Fibroblast of skin of back (primary cell): ENCODE data around the gene SESTD1. TPM values are rescaled to one million over a fixed set of nuclear protein-coding genes. Genes with fewer than 3 reads are reported as not detected.

Experiments
- DNase-seq: peaks from one replicate; pipeline ENCODE4 v3.0.0-alpha.2; 2013
- polyA plus RNA-seq, 2 experiments: library from polyadenylated mRNA; unstranded; fragments of 120-200 nt; gene quantifications; one replicate each; pipeline ENCODE4 v1.2.1, GENCODE V29; 2013; ENCODE audit not compliant: insufficient read length in 2 of 2

SESTD1 gene, protein sequence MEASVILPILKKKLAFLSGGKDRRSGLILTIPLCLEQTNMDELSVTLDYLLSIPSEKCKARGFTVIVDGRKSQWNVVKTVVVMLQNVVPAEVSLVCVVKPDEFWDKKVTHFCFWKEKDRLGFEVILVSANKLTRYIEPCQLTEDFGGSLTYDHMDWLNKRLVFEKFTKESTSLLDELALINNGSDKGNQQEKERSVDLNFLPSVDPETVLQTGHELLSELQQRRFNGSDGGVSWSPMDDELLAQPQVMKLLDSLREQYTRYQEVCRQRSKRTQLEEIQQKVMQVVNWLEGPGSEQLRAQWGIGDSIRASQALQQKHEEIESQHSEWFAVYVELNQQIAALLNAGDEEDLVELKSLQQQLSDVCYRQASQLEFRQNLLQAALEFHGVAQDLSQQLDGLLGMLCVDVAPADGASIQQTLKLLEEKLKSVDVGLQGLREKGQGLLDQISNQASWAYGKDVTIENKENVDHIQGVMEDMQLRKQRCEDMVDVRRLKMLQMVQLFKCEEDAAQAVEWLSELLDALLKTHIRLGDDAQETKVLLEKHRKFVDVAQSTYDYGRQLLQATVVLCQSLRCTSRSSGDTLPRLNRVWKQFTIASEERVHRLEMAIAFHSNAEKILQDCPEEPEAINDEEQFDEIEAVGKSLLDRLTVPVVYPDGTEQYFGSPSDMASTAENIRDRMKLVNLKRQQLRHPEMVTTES
- 40.0 TPM for polyA plus RNA-seq (2013, experiment 1 of 2; ENCODE audit: insufficient read length)
- polyA plus RNA-seq (2013, experiment 2 of 2; ENCODE audit: insufficient read length), result 69.8 TPM

DNA sequence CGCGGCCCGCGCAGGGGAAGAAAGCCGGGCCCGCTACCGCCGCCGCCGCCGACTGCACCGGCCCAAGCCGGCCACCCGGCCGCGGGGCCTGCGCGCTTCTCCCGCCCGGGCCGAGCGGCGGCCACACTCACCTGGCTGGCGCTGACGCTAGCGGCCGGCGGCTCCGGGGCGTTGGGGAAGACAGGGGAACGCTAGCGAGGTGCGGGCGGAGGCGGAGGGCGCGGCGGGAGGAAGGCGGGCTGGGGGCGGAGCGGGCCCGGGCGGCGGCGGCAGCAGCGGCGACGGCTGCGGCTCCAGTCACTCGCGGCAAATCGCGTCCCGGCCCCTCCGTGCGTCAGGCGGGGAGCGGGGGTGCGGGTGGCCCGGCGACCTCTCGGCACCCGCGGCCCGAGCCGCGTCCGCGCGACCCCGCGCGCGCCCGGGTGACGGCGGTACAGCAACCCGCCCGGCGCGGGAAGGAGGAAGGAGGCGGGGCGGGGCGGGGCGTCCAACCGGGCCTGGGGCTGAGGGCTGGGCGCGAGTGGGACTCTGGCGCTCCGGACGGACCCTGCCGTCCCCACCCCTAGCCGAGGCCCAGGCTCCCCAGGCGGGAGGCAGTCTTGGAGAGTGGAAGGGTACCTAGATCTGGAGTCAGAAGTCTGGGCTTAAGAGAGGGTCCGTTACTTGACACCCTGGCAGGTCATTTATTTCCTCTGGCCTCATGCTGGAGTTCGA, at the start of gene SESTD1:
SESTD1 (minus strand) TSS at position 465 of the 714 bp plus-strand sequence. CDS start 72,991 bp downstream, outside the sequence.
- peak; percentile 53 for DNase-seq

DNA sequence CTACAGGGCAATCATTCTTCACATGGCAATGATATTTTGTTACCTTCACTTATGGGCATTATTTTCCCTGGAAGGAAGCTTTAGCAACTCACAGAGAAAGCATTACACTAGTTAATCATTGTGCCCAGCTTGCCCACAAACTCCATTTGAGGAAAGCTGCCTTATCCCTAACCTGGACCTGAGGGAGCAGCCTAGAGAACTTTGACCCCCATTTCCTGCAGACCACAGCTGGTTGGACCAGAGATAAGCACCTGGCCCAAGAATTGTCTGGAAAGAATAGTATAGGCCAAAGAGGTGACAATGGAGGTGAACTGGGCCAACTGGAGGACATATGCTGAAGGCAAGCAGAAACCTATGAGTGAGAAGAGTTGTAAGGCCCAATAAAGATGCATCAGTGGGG, 48.4 kb upstream of the SESTD1 start:
- no peak for DNase-seq

DNA sequence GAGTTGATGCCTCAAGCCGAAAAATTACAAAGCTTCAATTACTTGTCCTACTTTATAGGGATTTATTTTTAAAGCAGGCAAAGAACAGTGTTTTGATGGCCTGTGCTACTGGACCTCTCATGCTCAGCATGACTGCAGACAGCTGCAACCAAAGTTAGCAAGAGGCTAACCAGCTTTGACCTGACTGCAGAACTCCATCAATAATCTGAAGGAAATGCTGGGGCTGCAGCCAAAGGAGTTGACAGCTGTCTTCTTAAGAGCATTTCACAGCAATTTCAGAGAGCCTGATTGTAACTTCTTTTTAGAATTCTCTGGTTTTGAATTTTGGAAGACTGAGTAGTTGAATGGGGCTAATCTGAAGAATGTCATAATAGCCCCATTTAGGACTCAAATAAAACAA, 46.5 kb upstream of the SESTD1 start:
- DNase-seq, result no peak

DNA sequence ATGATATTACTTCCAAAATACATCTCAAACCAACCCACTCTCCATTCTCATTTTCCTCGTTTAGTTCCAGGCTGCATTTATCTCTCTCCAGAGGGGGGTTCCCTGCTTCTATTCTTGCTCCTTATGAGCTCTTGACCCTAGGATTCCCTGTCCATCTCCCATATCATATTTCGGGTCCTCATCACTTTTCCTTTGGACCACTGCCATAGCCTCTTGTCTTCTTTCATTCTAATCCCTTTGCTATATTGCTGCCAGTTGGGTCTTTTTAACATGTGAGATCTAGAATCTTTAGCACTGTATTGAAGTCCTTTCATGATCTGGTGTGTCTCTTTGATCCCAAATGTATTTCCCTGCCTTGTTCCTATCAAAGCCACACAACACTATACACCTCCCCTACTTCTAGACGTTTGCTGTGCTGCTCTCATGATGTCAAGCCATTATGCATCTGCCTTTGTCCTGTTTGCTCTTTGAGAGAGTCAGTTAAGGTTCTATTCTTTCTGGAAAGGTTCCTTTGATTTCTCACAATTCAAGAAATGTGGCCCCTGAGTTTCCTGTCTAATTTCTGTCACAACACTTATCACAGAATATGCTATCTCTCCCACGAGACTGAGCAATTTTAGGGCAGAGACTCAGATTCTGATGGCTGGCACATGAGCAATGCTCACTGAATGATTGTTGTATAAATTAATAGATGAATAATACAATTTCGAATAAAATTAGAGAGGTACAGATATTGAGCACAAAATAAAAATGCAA, 43.2 kb upstream of the SESTD1 start:
- no peak for DNase-seq

DNA sequence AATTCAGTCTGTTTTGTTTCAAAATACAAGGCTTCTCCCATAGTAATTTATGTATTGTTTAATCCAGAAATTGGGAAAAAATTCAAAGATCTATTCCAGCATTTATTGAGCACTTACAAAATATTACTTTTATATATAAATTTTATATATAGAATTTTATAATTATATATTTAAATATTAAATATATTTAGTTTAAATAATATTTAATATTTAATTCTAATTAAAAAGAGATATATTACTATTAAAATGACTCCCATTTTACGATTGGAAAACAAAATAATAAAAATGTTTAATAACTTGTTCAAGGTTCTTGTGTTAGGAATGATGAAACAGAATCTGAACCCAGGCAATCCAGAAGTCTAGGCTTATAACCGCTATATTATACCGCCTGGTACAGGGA, 40.5 kb upstream of the SESTD1 start:
- no peak for DNase-seq

DNA sequence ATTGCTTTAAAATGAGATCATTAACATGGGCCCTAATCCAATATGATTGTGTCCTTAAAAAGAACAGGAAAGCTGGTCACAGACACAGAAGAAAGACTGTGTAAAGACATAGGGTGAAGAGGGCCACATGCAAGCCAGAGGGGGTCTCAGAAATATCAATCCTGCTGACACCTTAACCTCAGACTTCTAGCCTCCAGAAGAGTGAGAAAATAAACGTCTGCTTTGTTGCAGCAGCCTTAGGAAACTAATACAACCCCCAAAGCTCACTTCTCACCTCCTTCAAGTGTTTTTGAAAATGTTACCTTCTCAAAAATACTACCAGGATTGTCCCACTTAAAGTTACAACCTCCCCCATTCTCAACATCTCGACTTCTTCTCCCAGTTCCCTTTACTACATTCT, 39.8 kb upstream of the SESTD1 start:
- DNase-seq, result no peak

DNA sequence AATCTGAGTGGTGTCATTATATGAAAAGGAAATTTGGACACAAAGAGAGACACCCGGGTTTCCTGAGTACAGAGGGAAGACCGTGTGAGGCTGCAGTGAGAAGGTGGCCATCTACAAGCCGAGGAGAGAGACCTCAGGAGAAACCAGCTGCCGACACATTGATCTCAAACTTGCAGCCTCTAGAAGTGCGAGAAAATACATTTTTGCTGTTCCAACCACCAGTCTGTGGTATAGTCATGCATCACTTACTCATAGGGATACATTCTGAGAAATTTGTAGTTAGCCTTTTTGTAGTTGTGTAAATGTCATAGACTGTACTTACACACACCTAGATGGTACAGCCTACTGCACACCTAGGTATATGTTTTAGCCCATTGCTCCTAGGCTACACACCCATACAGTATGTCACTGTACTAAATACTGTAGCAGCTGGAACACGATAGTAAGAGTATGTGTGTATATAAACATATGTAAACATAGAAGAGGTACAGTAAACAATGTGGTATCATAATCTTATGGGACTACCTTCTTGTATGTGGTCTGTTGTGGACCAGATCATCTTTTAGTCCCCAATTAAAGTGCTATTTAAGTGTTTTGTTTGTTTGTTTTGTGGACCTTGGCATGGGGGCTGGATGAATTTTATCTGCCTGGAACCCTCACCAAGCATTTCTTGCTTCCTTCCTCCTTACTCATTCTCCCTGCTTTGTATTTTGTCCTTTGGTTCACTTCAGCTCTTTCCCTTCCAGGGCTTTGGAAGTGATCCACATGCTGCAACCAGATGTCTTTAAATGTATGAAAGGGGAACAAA, 38.3 kb upstream of the SESTD1 start:
- DNase-seq, result no peak

DNA sequence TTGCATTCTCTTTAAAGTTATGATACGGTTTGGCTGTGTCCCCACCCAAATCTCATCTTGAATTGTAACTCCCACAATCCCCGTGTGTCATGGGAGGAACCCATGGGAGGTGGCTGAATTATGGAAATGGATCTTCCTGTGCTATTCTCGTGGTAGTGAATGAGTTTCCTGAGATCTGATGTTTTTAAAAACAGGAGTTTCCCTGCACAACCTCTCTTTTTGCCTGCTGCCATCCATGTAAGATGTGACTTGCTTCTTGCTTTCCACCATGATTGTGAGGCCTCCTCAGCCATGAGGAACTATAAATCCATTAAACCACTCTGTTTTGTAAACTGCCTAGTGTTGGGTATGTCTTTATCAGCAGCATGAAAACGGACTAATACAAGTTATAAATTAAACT, 37.5 kb upstream of the SESTD1 start:
- DNase-seq, result no peak

DNA sequence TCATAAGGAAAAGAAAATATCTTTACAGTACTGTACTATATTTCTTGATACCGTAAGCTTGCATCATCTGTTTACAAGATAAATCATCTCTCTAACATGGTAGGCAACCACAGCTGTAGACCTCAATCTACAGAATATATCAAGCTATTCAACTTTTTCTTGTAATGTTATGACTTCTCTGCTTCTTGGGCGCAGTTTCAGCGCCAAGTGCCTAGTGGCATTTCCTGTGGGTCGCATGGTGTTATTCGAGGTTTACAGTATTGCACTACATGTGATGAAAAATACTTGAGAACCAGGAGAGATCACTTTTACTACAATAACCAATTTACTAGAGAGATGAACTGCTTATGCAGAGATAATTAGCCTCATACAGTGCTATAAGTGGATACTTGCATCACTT, 34.0 kb upstream of the SESTD1 start:
- DNase-seq, result no peak

DNA sequence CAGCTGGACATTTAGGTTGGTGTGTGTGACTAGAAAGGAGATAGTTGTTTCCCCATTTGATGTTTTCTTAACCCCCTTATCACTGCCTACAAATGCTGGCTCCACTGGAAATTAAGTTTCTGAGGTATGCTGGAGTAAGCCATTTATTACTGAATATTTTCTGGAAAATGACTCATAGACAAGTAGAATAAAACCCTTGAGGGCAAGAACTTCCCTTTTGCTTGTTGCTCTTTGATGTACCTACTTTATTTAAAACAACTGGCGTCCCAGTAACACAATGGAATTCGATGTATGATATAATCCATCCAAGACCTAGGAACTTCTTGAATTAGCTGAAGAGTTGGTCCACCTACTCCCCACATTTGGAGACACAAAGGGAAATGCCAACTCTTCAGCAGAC, 33.3 kb upstream of the SESTD1 start:
- DNase-seq, result no peak

DNA sequence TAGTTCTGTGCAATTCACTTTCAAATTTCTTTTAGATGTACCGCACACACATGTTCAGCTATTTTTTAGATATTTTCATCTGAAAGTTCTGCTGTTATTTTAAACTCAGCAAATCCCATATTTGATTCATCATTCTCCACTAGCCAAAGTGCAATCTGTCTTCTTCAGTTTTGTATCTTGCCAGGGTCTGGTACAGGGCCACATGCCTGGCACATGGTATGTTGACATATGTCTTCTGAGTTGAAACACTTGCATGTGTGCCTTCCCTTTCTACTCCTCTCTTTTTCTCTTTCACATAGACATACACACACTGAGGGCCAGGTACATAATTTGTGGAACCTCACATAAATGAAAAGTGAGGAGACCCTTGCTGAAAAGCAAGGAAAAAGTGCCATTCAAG, 25.7 kb upstream of the SESTD1 start:
- DNase-seq, result no peak

DNA sequence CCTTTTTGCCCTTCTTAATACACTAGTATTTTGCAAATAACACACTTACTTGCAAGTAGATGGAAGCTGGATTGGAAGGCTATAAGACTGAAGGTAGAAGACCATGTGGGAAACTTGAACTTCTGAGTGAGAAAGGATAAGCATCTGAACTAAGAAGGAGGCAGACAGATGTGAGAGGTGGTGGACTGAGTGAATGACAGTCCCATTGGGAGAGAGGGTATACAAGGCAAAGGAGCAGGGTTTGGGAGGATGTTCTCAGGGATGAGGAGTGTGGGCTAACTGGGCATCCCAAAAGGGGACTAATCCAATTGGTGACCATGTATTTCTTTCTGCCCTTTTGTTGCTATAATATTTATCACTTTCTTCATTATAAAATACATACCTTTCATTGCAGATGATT, 20.4 kb upstream of the SESTD1 start:
- no peak for DNase-seq

DNA sequence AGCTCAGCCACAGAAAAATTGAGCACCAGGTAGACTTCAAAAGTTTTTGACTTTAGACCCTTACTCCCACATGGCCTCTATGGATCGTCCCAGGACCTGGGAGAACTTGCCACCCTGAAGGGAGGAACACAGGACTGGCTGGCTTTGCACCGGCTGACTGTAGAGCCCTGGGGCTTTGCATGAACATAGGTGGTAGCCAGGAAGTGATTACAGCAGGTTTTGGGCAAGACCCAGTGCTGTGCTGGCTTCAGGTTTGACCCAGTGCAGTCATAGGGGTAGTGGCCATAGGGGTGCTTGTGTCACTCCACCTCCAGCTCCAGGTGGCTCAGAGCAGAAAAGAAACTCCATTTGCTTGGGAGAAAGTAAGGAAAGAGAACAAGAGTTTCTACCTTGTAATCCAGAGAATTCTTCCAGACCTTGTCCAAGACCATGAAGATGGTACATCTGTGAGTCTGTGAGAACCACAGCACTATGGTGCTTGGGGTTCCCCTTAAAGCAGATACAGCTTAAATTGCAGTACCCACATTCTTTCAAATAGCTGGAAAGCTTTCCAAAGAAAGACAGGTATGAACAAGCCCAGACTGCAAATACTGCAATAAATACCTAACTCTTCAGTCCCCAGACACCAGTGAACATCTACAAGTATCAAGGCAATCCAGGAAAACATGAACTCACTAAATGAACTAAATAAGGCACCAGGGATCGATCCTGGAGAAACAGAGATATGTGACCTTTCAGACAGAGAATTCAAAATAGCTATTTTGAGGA, 13.0 kb upstream of the SESTD1 start:
- DNase-seq, result no peak

DNA sequence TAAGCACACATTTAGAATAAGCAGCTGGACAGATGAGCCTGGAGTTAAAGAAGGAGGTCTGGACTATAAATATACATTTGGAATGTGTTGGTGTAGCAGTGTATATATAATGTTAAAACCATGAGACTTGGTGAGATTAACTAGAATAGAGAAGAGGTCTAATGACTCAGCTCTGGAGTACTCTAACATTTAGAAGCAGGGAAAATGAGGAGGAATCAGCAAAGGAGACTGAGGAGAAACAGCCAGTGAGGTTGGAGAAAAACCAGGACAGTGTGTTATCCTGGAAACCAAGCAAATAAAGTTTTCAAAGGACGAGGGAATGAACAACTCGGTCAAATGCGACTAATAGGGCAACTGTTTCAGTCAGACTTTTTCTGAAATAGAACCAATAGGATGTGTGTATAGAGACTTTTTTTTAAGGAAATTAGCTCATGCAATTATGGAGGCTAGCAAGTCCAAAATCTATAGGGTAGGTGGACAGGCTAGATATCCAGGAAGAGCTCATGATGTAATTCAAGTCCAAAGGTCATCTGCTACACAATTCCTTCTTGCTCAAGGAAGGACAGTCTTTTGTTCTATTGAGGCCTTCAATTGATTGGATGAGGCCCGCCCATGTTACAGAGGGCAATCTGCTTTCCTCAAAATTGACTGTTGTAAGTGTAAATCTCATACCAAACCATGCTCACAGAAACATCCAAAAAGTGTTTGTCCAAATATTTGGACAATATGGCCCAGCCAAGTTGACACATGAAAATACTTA, 10.8 kb upstream of the SESTD1 start:
- peak; percentile 54 for DNase-seq

DNA sequence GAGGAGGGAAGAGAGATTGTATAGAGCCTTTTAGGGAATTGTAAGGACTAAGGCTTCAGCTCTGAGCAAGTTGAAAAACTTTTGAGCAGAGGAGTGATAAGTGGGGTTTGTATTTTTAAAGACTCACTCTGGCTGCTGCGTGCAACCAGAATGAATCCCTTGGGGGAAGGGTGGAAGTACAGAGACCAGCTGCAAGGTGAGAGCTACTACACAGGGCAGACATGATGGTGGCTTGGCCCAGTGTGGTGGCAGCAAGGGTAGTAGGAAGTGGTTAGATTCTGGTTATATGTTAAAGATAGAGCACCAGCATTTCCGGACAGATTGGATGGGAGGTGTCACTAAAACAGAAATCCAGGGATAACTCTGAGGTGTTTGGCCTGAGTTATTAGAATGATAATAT, 10.1 kb upstream of the SESTD1 start:
- DNase-seq, result peak; percentile 31

DNA sequence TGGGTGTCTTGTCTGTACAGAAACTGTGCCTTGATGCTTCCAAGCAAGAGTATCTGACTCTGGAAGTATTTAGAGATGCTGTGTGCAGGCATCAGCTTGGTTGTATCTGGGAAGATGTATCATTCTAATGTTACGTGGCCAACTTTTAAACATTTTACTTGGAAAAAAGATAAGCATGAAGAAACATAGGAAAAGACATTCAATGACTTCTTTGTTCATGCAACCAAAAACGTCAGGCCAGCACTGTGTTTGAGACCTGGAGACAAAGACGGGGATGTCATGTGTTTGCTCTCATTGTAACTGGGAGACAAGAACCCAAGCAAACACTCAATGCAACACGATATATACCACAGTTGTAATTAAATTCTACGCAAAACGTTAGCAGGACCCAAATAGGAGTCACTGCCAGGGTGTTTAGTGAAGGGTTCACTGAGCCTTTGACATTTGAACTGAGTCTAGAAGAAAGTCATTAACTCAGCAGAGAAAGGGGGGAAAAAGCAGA, 8.9 kb upstream of the SESTD1 start:
- no peak for DNase-seq

DNA sequence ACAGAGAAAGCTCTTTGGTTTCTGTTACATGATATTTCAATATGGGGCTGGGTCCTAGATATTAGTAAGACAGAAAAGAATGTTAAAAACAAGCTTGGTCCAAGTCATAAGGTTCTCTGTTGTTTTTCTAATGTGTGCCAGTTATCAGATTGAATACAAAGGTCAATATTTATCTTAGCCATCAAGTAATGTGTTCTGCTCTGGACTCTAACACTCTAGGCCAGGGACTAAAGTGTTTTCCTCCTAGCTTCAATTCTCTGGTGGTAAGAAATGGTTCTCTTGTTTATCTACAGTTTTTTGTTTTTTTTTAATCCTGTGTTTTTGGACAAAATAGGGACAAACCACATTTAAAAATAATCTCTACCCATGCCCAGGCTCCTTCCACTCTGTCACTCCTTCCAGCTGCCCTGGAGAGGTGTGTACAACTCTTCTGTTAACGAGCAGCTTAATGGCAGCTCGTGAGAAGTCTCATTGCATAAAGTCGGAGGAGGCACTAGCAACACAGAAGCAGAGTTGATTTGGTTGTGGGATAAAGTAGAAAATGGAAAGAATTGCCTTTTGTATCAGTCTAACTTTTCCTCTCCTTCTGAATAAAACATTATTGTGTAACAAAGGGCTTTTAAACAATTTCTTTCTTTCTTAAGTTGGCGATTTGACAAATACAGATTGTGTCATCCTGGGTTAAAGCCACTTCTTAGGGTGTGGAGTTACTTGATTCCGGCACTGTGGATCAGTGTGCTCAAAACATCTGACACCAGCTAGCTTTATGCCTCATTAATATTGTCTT, 8.0 kb upstream of the SESTD1 start:
- DNase-seq, result peak; percentile 79

DNA sequence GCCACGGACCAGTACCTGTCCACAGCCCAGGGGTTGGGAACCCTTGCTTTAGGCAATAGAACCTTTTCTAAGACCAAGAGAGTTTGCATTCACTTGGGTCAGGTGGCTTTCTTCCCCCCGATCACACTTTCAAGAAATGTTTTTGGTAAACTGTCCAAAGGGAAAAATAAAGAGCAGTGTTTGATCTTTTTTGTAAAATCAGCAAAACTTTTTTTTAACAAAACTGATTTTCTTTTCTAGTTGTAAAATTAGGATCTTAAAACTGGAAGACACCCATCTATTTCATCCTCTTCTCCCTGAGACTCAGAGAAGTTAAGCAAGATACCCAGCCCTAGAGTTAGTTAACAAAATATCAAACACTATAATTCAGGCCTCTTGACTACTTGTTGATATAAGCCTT, 6.1 kb upstream of the SESTD1 start:
- DNase-seq, result no peak
